ENCODE results near the gene STARD9.
"Not testable (repeated sequence)": the region's sequence is repeated elsewhere in the genome, so short reads cannot be mapped to it uniquely, and the experiment has no call there.

Gene STARD9

DNA sequence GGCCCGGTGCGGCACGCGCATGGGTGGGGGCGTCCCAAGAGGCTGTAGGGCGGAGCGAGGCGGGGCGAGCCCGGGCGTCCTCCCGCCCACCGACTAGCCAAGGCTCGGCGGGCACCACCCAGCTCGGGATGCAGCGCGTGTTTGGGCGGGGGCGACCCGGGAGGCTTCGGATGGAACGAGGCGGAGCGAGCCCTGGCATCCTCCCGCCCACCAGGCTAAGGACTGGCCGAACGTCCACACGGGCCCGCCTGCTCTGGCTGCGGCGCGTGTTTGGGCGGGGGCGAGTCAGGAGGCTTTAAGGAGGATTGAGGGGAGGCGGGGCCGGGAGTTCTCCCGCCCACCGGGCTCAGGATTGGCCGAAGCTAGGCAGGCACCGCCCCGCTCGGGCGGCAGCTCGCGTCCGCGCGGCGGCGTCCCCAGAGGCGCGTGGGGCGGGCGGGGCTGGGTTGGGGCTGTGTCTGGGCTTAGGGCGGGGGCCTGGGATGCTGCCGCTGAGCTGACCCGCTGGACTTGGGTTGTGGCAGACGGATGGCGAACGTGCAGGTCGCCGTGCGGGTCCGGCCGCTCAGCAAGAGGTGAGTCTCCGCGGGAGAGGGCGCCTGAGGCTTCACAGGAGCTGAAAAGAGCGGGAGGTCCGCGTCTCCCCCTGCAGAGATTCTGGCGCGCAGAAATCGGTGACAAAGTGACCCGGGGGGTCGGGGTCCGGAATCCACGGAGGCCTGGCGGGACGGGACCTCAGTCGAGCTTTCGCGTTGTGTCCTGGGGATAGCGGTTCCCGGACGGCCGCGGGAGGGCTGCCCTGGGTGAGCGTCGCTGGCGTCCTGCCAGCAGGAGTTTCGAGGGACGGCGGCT, at the start of gene STARD9:
STARD9 (plus strand) TSS at position 419 of the 852 bp plus-strand sequence; CDS start at position 529, 110 bp downstream.
- peak; percentile 87 to 89 for DNase-seq (ENCODE audit: low read depth in 2 of 2)

DNA sequence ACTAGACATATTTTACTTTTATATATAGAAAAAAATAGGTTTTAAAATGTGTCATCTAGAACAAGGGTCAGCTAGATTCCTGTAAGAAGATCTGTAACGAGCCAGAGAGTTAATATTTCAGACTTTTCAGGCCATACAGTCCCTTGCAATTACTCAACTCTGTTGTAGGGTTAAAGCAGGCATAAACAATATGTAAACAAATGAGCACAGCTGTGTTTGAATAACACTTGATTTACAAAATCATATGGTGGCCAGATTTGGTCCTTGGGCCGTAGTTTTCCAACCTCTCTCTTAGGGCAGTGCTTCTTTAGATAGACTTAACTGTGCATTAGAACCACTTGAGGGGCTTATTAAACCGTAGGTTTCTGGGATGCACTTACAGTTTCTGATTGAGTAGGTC, 46.4 kb upstream of the STARD9 start:
- no peak for DNase-seq (ENCODE audit: low read depth in 2 of 2)

DNA sequence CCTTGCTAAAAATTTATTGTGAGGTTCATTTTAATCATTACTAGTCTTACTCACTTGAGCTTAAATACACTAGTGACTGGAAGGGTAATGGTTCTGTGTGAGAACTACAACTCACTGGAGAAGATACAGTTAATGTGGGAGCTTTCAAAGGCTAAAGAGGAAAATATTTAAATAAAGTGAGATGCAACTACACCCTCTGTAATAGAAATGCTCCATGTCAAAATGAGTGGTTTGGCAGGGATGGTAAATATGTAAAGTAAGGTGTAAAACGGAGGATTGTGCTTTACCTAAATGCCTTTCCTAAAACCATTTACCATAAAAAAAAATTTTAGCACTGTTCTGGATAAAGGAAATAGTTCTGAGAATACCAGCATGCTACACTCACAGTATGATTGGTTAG, 42.2 kb upstream of the STARD9 start:
- no peak for DNase-seq (ENCODE audit: low read depth in 2 of 2)

DNA sequence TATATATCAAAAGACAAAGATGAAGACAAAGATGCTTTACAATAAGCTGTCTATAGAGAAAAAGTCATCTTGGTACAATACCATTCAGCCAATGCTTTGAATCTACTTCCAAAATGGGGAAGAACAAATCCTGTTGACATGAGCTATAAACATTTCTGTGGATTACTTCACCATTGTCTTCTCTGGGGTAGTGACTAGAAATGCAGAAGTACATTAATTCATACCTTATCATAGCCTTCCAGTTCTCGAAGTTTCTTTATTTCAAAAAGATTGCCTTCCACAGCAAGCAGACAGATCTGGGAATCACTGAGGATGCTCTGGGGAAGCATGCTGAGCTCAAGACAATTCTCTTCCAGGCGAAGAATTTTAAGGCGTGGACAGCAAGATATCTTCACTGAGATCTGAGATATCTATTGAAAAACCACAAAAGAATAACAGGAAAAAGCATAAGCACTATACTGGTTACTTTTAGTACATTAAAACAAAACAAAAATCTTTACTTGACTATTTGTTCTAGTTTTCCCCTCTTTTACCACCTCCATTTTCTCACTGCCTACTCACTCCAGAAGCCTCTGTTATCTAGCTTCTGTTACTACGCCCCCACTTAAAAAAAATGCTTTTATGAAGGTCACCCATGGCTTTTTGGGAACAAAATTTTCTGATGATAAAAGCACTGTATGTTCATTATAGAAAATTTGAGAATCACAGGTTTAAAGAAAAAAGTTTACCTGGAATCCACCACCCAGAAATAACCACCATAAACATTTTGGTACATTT, 30.4 kb upstream of the STARD9 start:
- DNase-seq (ENCODE audit: low read depth in 2 of 2): no peak

DNA sequence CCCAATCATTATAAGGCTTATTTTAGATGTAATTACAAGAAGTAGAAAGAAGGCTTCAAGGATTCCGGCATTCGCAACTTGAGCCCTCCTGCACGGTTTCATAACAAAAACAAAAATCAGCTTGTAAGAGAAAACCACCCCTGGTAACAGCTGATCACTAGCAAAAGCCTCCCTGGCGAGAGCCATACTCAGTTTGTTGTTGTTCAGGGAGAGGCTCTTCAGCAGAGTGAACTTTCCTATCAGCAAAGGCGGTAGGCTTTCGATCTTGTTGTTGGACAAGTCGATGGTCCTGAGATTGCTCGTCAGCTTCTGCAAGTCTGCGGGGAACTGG, 27.5 kb upstream of the STARD9 start:
- no peak for DNase-seq (ENCODE audit: low read depth in 2 of 2)

DNA sequence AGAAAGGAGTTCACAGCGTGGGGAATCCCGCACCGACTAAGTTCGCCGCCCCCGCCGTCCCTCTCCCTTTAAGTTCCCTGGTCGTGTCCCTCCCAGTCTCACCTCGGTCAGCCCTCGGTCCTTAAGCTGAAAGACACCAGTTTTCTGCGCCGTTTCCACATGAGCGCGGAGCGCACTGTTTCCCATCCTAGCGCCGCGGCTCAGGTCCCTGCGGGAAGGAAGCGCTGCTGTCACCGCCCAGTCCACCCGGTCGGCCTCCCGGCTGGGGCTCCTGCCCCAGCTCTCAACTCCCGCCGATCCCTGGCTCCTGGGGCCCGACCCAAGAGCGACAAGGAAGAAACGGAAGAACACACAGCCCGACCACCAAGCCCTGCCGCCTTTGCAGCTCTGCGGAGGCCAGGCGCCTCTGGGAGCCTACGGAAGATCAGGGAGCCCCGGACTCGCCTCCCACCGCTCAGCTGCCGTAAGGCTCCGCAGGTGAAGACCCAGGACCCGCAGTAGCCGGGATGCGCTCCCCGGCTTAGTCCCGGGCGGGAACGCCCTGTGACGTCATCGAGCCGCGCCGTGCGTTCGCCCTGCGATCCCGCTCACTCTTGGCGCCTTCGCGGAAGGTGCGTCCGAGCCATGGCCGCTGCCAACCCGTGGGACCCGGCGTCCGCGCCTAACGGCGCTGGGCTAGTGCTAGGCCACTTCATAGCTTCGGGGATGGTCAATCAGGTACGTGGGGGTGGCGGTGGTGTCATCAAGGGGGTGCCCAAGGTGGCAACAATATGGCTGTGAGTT, 27.0 kb upstream of the STARD9 start, which contains the start of the genes HAUS2 and LRRC57:
HAUS2 (plus strand) TSS at position 590 of the 783 bp plus-strand sequence; CDS start at position 625, 35 bp downstream.
LRRC57 (minus strand) TSS at position 545 of the 783 bp plus-strand sequence; CDS start at position 186, 359 bp downstream.
- peak; percentile 78 to 81 for DNase-seq (ENCODE audit: low read depth in 2 of 2)

DNA sequence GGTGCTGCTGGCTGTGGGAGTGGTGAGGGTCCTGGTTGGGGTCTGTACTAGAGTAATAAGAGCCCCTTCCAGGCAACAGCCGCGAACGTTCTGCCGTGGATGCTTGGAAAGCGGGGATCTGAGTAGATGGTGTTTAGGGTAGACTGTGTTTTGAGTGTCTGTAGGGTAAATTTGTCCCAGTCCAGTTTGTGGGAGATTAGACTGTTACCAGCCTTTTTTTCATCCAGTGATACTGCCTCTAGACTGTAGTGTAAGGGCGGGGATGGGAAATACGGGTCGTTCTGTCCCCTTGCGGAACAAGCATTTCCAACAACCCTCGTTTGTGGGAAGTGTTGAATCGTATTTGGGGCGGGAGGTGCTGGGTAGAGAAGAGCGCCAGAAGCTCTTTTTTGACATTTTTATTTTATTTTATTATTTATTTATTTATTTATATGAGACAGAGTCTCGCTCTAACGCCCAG, 26.3 kb upstream of the STARD9 start:
- no peak for DNase-seq (ENCODE audit: low read depth in 2 of 2)

DNA sequence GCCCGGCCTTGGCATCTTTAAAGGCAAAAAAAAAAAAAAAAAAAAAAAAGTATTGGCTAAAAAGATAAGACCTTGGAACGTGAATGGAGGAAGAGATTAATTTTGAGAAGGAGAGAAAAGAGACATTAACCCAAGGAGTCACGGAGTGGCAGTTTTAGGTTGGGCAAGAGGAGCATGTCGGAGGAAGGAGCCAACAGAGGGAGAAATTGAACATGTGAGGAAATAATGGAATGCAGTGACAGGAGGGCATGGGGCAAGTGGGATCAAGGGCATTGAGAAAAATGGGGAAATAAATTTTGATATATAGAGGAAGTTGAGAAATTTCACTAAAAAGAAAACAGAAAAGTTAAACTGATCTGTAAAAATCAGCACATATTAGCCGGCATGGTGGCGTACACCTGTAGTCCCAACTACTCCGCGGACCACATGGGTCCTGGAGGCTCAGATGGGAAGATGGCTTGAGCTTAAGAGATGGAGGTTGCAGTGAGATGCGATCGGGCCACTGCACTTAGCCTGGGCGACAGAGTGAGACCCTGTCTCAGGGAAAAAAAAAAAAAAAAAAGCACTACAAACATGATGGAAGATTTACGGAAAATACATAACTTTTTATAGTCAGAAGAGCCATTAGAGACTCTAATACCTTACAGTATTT, 25.5 kb upstream of the STARD9 start:
- no peak for DNase-seq (ENCODE audit: low read depth in 2 of 2)

DNA sequence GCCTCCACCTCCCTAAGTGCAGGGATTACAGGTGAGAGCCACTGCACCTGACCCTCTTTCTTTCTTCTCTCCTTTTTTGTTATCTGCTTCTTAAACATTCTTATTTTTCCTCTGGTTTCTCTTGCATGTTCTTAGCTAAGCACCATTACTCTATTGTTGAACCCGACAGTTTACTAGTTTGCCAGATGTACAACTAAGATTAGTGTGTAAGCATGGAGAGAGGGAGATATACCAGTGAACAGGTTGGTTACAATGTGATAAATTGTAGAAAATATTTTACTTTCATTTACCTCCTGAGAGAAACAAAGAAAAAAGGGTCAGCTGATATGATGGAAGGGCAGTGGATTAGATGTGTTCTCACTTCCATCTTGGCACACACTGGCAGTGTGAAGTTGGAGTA, 21.9 kb upstream of the STARD9 start:
- no peak for DNase-seq (ENCODE audit: low read depth in 2 of 2)

DNA sequence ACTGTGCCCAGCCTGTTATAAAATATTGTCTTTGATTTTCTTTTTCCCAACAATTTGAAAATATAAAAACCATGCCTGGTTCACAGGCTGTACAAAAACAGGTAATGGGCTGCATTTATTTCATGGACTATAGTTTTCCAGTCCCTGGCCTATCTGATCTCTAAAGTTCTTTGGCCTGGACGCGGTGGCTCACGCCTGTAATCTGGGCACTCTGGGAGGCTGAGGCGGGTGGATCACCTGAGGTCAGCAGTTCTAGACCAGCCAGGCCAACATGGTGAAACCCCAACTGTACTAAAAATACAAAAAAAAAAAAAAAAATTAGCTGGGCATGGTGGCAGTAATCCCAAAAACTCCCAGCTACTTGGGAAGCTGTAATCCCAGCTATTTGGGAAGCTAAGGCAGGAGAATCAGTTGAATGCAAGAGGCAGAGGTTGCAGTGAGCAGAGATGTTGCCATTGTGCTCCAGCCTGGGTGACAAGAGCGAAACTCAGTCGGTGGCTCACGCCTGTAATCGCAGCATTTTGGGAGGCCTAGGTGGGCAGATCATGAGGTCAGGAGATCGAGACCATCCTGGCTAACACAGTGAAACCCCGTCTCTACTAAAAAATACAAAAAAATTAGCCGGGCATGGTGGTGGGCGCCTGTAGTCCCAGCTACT, 18.7 kb upstream of the STARD9 start:
- DNase-seq (ENCODE audit: low read depth in 2 of 2): not testable (repeated sequence)

DNA sequence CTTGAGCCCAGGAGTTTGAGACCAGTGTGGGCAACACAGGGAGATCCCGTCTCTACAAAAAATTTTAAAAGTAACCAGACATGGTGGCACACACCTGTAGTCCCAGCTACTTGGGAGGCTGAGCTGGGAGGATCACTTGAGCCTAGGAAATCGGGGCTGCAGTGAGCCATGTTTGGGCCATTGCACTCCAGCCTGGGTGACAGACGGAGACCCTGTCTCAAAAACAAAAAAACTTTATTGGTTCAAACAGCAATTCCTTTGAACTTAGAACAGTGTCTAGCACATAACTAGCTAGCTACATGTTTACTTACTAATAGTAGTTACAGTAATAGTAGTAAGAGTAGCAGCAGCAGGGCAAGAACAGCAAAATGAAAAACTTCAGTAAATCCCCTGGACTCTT, 16.7 kb upstream of the STARD9 start:
- DNase-seq (ENCODE audit: low read depth in 2 of 2): no peak

DNA sequence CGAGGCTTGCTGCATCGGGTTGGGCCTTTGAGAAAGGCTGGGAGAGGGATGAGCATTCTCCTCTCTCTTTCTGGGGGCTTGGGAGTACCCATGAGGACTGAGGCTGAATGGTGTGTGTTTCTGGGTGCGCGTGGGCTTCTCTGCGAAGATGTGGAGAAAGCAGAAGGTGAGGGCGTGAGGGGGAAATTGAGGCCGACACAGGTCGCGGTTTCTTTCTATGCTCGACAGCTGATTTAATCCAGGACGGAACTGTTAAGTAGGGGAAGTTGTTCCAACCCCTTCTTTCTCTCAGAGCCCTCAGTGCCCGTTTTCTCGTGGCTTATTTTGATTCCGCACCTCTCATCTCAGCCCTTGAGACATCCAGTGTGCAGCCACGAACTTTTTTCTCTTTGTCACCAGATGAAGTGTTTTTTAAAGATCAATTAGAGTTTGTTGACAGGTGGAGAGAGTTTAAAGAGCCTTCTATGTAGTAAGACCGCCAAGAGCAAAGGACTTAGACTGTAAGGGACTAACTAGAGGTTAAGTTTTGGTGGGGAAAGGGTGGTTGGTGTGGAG, 711 bp downstream of the STARD9 start:
- DNase-seq (ENCODE audit: low read depth in 2 of 2): no peak

DNA sequence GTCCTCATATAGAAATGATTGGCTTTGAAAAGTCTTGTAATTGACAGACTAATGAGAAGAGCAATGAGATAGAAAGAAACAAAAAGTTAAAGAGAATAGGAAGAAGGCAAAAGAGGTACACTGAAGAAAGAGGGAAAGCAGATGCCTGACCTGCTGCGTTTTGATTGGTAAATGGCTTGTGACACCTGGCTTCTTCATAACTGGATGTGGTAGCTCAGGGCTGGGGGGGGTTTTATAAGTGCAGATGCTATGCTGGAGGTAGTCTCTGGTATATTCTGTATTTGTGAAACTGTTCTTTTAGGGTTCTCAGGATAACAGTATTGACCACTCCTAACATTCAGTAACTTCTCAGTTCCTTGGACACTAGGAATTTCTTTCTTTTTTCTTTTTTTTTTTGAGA, 1.4 kb downstream of the STARD9 start:
- no peak for DNase-seq (ENCODE audit: low read depth in 2 of 2)

DNA sequence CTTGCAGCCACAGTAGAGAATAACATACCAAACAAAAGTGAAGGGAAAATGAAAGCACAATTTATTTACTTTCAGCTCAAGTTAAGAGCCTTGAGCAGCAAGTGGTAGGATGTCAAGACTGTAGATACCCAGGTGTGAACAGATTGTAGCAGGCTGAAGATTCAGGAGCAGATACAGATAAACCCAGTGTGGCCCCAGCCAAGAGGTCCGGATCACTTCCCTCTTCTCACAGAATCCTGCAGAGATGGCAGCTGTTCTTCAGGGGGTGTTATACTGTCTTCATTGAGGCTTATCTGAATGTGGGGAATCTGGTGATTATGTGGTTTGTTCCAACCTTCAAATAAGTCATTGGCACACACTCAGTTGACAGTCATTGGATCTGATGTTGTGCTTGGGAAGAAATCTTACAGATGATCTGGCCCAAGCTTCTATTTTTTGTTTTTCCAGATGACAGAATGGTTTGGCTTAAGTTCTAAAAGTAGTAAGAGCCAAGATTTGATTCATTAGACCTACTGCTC, 2.2 kb downstream of the STARD9 start:
- DNase-seq (ENCODE audit: low read depth in 2 of 2): no peak

DNA sequence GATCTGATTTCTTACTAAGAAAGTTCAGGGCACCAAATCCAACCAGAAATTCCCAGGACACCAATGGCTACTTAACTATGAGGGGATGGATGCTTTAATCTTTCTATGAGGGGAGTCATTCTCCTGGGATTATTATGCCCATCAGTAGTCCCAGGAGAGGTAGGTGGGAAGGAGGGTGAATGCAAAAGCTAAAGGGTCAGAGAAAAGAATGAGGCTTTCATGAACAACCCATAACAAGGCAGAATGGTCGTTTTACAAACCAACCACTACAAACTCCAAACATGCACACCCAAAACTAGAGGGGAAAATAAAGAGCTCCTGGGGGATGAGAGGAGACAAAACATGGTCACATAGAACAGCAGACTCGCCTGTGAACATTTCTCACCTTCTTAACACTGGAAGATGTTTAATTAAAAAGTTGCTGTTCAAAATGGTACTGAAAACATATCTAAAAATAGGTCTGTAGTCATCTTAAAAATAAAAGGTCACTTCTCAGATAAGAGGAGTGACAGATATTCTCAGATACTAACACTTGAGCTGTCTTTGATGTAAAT, 3.7 kb downstream of the STARD9 start:
- no peak for DNase-seq (ENCODE audit: low read depth in 2 of 2)

DNA sequence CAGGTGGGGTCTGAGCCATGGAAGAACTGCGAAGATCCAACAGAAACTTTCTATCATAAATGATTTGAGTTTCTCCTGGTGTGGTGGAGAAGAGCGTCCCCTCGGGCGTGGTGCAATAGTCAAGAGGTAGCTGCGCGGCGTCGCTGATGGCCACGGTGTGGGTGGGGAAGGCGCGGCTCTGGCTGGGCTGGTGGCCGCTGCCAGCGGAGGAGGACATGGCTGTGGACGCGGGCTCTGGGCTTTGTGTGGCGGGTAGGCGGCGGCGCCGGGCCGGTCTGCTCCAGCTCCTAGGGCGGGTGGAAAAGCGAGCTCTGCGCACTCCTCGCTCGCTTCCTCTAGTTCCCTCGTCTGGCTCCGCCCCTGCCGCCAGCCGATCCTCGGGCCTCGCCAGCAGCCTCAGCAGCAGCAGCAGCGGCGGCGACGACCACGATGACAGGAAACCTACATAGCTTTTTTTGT, 5.9 kb downstream of the STARD9 start:
- peak; percentile 56 to 65 for DNase-seq (ENCODE audit: low read depth in 2 of 2)

DNA sequence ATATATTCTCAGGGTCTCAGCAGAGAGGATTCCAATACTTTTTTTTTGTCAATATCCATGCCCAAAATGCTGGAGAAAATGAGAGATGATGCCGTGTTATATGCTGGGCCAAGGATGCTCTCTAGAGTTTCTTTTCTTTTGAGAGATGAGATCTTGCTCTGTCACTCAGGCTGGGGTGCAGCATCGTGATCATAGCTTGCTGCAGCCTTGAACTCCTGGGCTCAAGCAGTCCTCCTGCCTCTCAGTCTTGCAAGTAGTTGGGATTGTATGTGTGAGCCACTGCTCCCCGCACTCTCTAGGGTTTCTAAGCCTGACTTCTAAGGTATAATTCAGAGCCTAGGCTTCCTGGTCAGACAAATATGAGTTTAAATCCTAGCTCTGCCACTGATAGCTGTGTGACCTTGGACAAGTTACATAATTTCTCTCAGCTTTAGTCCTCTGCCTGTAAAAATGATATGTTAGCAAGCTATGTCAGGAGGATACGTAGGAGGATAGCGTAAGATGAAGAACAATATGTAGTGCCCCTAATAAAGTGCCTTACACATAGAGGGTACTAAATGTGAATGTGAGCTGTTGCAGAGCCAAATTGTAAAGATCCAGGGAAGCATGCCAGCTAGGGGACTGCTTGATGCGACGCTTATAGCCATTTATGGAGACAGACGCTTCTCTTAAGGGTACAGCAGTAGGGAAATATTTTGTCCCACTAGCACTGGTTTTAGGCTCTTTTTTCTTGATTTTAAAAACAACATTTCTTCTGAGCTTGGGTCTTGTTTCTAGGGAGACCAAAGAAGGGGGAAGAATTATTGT, 7.4 kb downstream of the STARD9 start:
- DNase-seq (ENCODE audit: low read depth in 2 of 2): no peak

DNA sequence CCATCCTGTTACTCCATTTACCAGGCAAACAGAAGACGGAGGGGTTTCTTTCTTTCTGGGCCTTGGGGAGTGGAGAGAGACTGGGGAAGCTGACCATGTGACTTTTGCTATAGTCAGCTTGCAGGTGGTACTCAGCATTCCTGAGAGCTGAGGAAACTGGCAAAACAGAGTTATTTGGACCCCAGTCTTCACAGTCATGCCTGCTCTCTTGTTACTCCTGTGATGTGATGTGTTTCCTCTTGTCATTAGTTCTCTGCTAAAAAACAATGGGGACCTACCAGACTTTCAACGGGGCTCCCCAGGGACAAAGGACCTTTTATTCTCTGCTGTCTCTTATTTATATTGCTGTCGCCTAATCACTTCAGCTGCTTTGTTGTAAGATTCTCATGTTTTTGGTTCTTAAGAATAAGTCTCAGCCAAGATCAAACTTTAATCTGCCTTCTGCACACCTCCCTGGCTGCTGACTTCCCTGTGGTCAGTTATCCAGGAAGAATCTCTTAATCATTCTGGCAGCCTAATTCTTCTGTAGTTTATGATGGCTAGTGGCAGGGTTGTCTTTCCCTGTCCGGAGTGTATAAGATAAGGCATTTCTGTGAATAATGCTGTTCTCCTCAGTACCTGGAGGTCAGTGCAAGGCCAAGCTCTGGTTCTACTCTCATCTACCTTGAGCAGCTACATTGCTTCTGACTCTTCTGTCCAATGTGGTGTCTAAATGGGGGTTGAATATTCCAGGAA, 8.8 kb downstream of the STARD9 start:
- DNase-seq (ENCODE audit: low read depth in 2 of 2): no peak

All from stimulated activated CD8-positive, alpha-beta memory T cell treated with anti-CD3 and anti-CD28 coated beads, Interleukin-2, amount 100 ng/mL, for 1 hour (primary cell).